SK-N-SH (cell line): ENCODE measurements around the gene RSPH10B. TPM values are rescaled to one million over a fixed set of nuclear protein-coding genes. Genes with fewer than 3 reads are reported as not detected.
"Not testable (repeated sequence)": the region's sequence is repeated elsewhere in the genome, so short reads cannot be mapped to it uniquely, and the experiment has no call there.

Experiments used
- CTCF ChIA-PET: fragments of 300-600, 350-600 bp; formaldehyde crosslinking; extraction: SDS; loops from one replicate; lab custom pipeline; 2021; lab: Yijun Ruan, JAX
- POLR2A ChIA-PET: fragments of 350-600 bp; sonication (Branson Sonifier 250); formaldehyde crosslinking; extraction: SDS; loops from one replicate; lab custom pipeline; 2020; ENCODE audit warnings: antibody characterized with exemption, inconsistent platforms; lab: Yijun Ruan, JAX
- DNase-seq: peaks from one replicate; pipeline ENCODE4 v3.0.0; 2012
- H2AFZ ChIP-seq: fragments of 200-600 bp; sonication (generic); 2 replicates; pipeline ENCODE4 v1.8.1; 2016; ENCODE audit warnings: antibody characterized with exemption, mild to moderate bottlenecking, low read depth
- H3F3A ChIP-seq: fragments of 200-600 bp; sonication (generic); replicated peaks from 2 replicates; pipeline ENCODE3; 2016; ENCODE audit warnings: antibody characterized with exemption, mild to moderate bottlenecking; ENCODE audit not compliant: insufficient read depth
- H3K27ac ChIP-seq, 2 experiments: fragments of 200-500 bp in 1 of 2; fragments of 200-600 bp in 1 of 2; sonication (Bioruptor generic) in 1 of 2; sonication (generic), shearing (Covaris generic) in 1 of 2; 2 replicates each; pipeline versions ENCODE4 v1.5.1 to v1.6.1; 2014 to 2016; ENCODE audit warnings: low read depth in 2 of 2, inconsistent platforms in 1 of 2, low read length in 1 of 2, mild to moderate bottlenecking in 1 of 2, mixed read lengths in 1 of 2
- H3K27me3 ChIP-seq: fragments of 200-600 bp; sonication (generic), shearing (Covaris generic); 2 replicates; pipeline ENCODE4 v1.6.1; 2016; ENCODE audit warnings: mixed run types; ENCODE audit not compliant: insufficient read depth
- H3K36me3 ChIP-seq, 2 experiments: fragments of 200-500 bp in 1 of 2; fragments of 200-600 bp in 1 of 2; sonication (Bioruptor generic) in 1 of 2; sonication (generic) in 1 of 2; replicated peaks in 1 of 2; 2 replicates each; pipeline versions ENCODE3 to v1.5.1; 2014 to 2016; ENCODE audit warnings: low read length in 1 of 2, mild to moderate bottlenecking in 1 of 2; ENCODE audit not compliant: insufficient read depth in 2 of 2, control insufficient read depth in 1 of 2
- H3K4me1 ChIP-seq, 2 experiments: fragments of 200-500 bp in 1 of 2; fragments of 200-600 bp in 1 of 2; sonication (Bioruptor generic) in 1 of 2; sonication (generic), shearing (Covaris generic) in 1 of 2; 2 replicates each; pipeline versions ENCODE4 v1.5.1 to v1.6.1; 2014 to 2016; ENCODE audit warnings: low read depth in 1 of 2, low read length in 1 of 2, mixed run types in 1 of 2; ENCODE audit not compliant: insufficient read depth in 2 of 2, control insufficient read depth in 1 of 2
- H3K4me2 ChIP-seq: fragments of 200-600 bp; sonication (generic), shearing (Covaris generic); 2 replicates; pipeline ENCODE4 v1.6.1; 2017; ENCODE audit warnings: mixed run types
- H3K4me3 ChIP-seq, 2 experiments: fragments of 200-500 bp in 1 of 2; fragments of 200-600 bp in 1 of 2; sonication (Bioruptor generic) in 1 of 2; sonication (generic), shearing (Covaris generic) in 1 of 2; 2 replicates each; pipeline versions ENCODE4 v1.5.1 to v1.8.1; 2014 to 2016; ENCODE audit warnings: low read depth in 2 of 2, inconsistent platforms in 1 of 2, low read length in 1 of 2, mild to moderate bottlenecking in 1 of 2, mixed read lengths in 1 of 2, moderate library complexity in 1 of 2
- H3K79me2 ChIP-seq: fragments of 200-600 bp; sonication (generic); 2 replicates; pipeline ENCODE4 v1.8.1; 2017; ENCODE audit warnings: mild to moderate bottlenecking; ENCODE audit not compliant: insufficient read depth
- H3K9ac ChIP-seq: fragments of 200-600 bp; sonication (generic); 2 replicates; pipeline ENCODE4 v1.6.1; 2017; ENCODE audit warnings: mixed run types
- H3K9me2 ChIP-seq: fragments of 200-600 bp; sonication (generic); 2 replicates; pipeline ENCODE4 v1.6.1; 2017; ENCODE audit warnings: mixed run types
- H3K9me3 ChIP-seq: fragments of 200-600 bp; sonication (generic); 2 replicates; pipeline ENCODE4 v1.6.1; 2017; ENCODE audit warnings: mixed run types, mild to moderate bottlenecking, moderate library complexity
- H4K20me1 ChIP-seq: fragments of 200-600 bp; sonication (generic); 2 replicates; pipeline ENCODE4 v1.6.1; 2017; ENCODE audit warnings: mild to moderate bottlenecking, mixed run types; ENCODE audit not compliant: insufficient read depth
- WGBS: methylation state at CpG from one replicate; pipeline ENCODE4 v1.1.6; 2017; ENCODE audit warnings: low lambda C conversion rate; 5-methylcytosine and 5-hydroxymethylcytosine counted together
- polyA plus RNA-seq, 3 experiments: library from polyadenylated mRNA; depleted of rRNA; stranded (reverse); fragments of >200 nt; gene quantifications; 2 replicates each; pipeline ENCODE4 v1.2.3, GENCODE V29; 2012

RSPH10B gene
- polyA plus RNA-seq, 1 of the 3 experiments (the other 2 are of a cell fraction), result not detected

DNA sequence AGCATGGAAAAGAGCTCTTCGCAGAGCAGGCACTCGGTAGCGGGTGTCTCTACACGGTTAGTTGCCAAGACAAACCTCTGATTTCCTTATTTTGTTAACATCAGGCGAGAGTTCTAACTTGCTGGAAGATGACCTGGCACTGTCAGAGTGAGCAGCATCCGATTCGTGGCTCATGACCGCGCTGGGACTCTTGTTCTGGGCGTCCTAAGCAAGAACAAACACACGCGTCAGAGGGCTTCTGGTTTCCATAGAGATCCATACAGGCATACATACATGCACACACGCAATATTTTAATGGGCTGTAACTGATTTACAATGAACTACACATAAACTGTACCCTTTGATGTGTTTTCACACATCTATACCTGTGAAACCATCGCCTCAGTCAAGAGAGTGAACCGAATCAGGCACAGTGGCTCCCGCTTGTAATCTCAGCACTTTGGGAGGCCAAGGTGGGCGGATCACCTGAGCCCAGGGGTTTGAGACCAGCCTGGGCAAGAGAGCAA lies 35.5 kb downstream of the RSPH10B start:
- H3K36me3 ChIP-seq, CTCF ChIA-PET, H3K4me2 ChIP-seq, H3K79me2 ChIP-seq, H2AFZ ChIP-seq, H3F3A ChIP-seq, H3K27ac ChIP-seq, H3K4me1 ChIP-seq, H4K20me1 ChIP-seq, POLR2A ChIA-PET, H3K4me3 ChIP-seq, DNase-seq, H3K9me3 ChIP-seq, H3K9ac ChIP-seq, H3K27me3 ChIP-seq, H3K9me2 ChIP-seq: not testable (repeated sequence)
- no CpG with 5 or more reads among the region's 17 CpGs for WGBS

DNA sequence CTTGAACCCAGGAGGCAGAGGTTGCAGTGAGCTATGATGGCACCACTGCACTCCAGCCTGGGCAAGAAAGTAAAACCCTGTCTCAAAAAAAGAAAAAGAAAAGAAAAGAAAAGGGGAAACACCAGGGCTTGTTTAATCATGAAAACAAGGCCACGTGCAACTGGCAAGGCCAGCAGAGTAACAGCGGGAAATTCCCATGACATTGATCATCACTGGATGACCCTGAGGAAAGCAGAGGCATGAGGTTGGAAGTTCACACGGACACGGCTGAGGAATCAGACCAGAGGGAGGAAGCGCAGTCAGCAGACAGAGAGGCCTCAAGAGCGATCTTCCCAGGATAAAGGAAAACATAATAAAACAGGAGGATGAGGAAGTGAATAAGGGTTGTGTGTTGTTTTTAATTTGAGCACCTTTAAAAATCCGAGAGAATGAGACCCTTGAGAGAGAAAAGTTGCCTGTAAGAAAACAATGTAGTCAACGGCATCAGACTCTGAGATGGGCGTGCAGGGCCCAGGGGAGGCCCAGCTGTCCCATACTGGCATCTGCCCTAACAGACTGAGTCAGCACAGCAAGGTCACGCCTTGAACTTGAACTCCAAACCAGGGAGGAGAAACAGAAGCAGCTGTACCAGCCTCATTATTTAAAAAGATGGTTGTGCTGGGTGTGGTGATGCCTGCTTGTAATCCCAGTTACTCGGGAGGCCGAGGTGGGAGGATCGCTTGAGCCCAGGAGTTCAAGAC lies 38.4 kb downstream of the RSPH10B start:
- WGBS, result 100% methylated on average over 3 of the region's 13 CpGs
- H3K4me3 ChIP-seq, H3K27ac ChIP-seq, H3K4me1 ChIP-seq, H3K36me3 ChIP-seq, H4K20me1 ChIP-seq, H3K9me3 ChIP-seq, H3K27me3 ChIP-seq, DNase-seq, H3K79me2 ChIP-seq, H3K4me2 ChIP-seq, H3F3A ChIP-seq, CTCF ChIA-PET, H2AFZ ChIP-seq, H3K9me2 ChIP-seq, POLR2A ChIA-PET, H3K9ac ChIP-seq: not testable (repeated sequence)

DNA sequence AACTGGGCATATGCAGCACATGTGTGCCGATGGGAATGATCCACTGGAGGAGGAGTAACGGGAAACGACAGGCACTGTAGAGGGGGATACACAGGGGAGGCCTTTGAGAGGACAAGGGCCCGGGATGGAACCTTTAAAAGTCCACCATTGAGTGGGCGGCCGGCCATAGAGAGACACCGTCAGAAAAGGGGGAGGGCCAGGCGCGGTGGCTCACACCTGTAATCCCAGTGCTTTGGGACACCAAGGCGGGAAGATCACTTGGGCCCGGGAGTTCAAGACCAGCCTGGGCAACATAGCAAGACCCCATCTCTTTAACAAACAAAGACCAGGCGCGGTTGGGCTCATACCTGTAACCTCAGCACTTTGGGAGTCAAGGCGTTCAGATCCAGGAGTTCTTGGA lies 39.2 kb downstream of the RSPH10B start:
- CTCF ChIA-PET, H3K79me2 ChIP-seq: not testable (repeated sequence)
- 96% methylated on average over 14 of the region's 14 CpGs for WGBS

DNA sequence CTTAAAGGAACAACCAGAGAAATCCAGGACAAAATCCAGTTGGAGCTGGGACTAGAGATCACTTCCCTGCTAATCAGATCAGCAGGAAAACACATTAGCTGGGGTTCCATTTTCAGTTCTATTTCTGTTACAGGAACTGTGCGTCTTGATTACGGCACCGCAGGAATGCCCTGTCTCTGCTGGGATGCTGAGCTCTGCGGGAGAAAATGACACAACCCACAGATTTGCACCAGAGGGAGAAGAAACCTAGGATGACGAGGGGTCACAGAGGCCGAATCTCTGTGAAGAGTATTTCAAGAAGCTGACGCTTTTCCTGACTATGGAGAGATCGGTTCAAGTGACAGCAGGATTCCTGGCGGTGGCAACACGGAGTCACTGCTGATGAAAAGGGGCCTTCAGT lies 40.2 kb downstream of the RSPH10B start:
- H3K9me3 ChIP-seq, H3K79me2 ChIP-seq, H2AFZ ChIP-seq, H3K4me1 ChIP-seq, DNase-seq, H3K4me2 ChIP-seq, H3K27me3 ChIP-seq, H4K20me1 ChIP-seq, H3K27ac ChIP-seq, POLR2A ChIA-PET, H3K9ac ChIP-seq, H3K36me3 ChIP-seq, H3K4me3 ChIP-seq, H3F3A ChIP-seq, H3K9me2 ChIP-seq, CTCF ChIA-PET: not testable (repeated sequence)
- no CpG with 5 or more reads among the region's 10 CpGs for WGBS

More for the DNA sequence above, 39.2 kb downstream of the RSPH10B start:
- H3K27me3 ChIP-seq, H3K4me1 ChIP-seq, H3K9ac ChIP-seq, H3K27ac ChIP-seq, H3F3A ChIP-seq, H3K36me3 ChIP-seq, H2AFZ ChIP-seq, H3K9me3 ChIP-seq, H3K9me2 ChIP-seq, H4K20me1 ChIP-seq, H3K4me2 ChIP-seq, H3K4me3 ChIP-seq, POLR2A ChIA-PET: not testable (repeated sequence)
- peak; percentile 5 for DNase-seq

DNA sequence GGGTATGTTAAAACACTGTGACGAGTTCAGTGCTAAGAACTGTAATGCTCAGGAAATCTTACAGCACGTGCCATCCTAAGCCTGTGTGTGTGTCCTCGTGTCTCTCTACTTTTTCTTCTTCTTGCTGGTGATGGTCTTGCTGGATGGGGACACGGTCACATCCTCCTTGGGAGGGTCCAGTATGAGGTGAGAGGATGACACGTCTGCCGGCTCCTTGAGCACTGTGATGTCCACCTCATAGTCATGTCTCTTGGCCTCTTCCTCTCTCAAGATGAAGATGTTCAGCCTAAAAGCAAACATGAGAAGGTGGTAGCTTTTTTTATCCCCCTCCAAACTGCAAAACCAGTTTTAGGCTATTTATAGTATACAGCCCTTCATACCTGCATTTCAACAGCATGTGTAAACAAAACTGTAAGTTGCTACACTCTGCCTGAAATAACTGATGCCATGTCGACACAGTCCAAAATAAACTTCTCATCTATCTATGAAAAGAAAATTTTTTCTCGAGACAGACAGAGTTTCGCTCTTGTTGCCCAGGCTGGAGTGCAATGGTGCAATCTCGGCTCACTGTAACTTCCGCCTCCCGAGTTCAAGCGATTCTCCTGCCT lies 44.1 kb downstream of the RSPH10B start:
- H3K9ac ChIP-seq, result not testable (repeated sequence)

DNA sequence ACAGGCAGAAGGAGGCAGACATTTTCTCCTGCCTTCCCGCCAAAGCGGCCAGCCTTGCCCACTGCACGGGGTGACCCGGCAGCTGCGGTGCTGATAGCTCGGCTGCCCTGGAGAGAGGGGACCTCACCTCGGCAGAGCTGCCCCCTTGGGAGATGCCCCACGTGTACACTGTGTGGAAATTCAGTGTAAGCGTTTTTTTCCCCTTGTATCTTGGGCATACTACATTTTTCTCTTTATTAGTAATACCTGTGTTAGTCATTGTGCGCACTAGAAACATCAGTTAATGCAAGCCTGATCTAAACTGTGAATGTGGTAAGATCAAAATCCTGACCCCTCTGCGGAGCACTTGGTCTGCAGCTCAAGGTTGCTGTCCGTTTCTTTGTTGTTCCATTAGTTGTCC lies 45.9 kb downstream of the RSPH10B start:
- H3K9me2 ChIP-seq, H3K36me3 ChIP-seq, H3K9me3 ChIP-seq, H3K79me2 ChIP-seq, H3K4me1 ChIP-seq, CTCF ChIA-PET, H2AFZ ChIP-seq, H3K4me2 ChIP-seq, H3F3A ChIP-seq, DNase-seq, POLR2A ChIA-PET, H3K27ac ChIP-seq, H3K27me3 ChIP-seq, H3K4me3 ChIP-seq, H4K20me1 ChIP-seq, H3K9ac ChIP-seq: not testable (repeated sequence)
- no CpG with 5 or more reads among the region's 12 CpGs for WGBS

More for the DNA sequence above, 44.1 kb downstream of the RSPH10B start:
- H3K9me3 ChIP-seq, H3K27me3 ChIP-seq, H4K20me1 ChIP-seq, H3K4me1 ChIP-seq, DNase-seq, POLR2A ChIA-PET, H3K79me2 ChIP-seq, H3K9me2 ChIP-seq, H3K27ac ChIP-seq, H3F3A ChIP-seq, CTCF ChIA-PET, H3K4me3 ChIP-seq, H2AFZ ChIP-seq, H3K4me2 ChIP-seq, H3K36me3 ChIP-seq: not testable (repeated sequence)
- WGBS, result no CpG with 5 or more reads among the region's 13 CpGs
